Measurements from ENCODE around the gene ATP5PO. TPM values are rescaled to one million over a fixed set of nuclear protein-coding genes. Genes with fewer than 3 reads are reported as not detected.
"Not testable (repeated sequence)": the region's sequence is repeated elsewhere in the genome, so short reads cannot be mapped to it uniquely, and the experiment has no call there.

ATP5PO gene
- total RNA-seq, 2 experiments from 2014 or later, result 167 TPM

- no peaks in the 10 kb centered on the region for H3K36me3 Mint-ChIP-seq
- POLR2A ChIA-PET, result no interaction called here
- H3K4me1 Mint-ChIP-seq, result peaks cover 3% of the 10 kb centered on the region
- peaks cover 2% of the 10 kb centered on the region for H3K27me3 Mint-ChIP-seq
- H3K9me3 Mint-ChIP-seq, result no peaks in the 10 kb centered on the region
- H3K27ac Mint-ChIP-seq, result no peak overlapping the region
- ATAC-seq (ENCODE audit: low read depth), result no peak
- DNase-seq, result no peak
- H3K4me3 Mint-ChIP-seq, result no peak overlapping the region
These were observed 48.8 kb downstream of the ATP5PO start for GRCh38 chr21:33866826-33867225.

- H3K4me1 Mint-ChIP-seq, result peaks cover 3% of the 10 kb centered on the region
- no peaks in the 10 kb centered on the region for H3K36me3 Mint-ChIP-seq
- H3K27ac Mint-ChIP-seq, result no peak overlapping the region
- ATAC-seq (ENCODE audit: low read depth) (no peak), DNase-seq (no peak)
- H3K9me3 Mint-ChIP-seq, result no peaks in the 10 kb centered on the region
- no peak overlapping the region for H3K4me3 Mint-ChIP-seq
- POLR2A ChIA-PET, result no interaction called here
- peaks cover 2% of the 10 kb centered on the region for H3K27me3 Mint-ChIP-seq
These were observed 49.5 kb downstream of the ATP5PO start for GRCh38 chr21:33865996-33866575.

- DNase-seq, result no peak
- POLR2A ChIA-PET, result no interaction called here
- Mint-ChIP-seq H3K9me3 (no peaks in the 10 kb centered on the region), H3K4me3 (no peak overlapping the region), H3K27me3 (no peaks in the 10 kb centered on the region), H3K36me3 (no peaks in the 10 kb centered on the region), H3K27ac (no peak overlapping the region), H3K4me1 (peaks cover 3% of the 10 kb centered on the region)
- no peak for ATAC-seq (ENCODE audit: low read depth)
These were observed 50.4 kb downstream of the ATP5PO start for GRCh38 chr21:33865176-33865575.

GRCh38 chr21:33864150-33864549 lies 51.5 kb downstream of the ATP5PO start:
- Mint-ChIP-seq H3K27me3 (no peaks in the 10 kb centered on the region), H3K4me1 (peaks cover 3% of the 10 kb centered on the region), H3K4me3 (no peak overlapping the region), H3K36me3 (no peaks in the 10 kb centered on the region), H3K27ac (no peak overlapping the region), H3K9me3 (no peaks in the 10 kb centered on the region)
- POLR2A ChIA-PET, result interaction anchor here (0.5 kb wide), 1 partner anchor 250 kb away, joined by 4 read pairs; no protein-coding TSS in a partner anchor
- DNase-seq, result no peak
- ATAC-seq (ENCODE audit: low read depth), result no peak

DNA sequence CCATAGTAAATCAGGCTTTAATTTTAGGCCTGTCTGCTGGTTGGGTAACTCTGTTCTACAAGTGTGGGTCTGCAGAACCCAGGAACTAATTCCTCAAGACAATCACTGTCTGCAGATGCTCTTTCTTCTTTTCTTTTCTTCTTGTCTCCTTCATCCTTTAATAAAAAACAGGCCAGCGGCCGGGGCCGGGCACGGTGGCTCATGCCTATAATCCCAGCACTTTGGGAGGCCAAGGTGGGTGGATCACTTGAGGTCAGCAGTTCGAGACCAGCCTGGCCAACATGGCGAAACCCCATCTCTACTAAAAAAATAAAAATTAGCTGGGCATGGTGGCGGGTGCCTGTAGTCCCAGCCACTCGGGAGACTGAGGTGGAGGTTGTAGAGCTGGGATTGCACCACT lies 52.4 kb downstream of the ATP5PO start:
- ATAC-seq (ENCODE audit: low read depth); DNase-seq; POLR2A ChIA-PET; H3K36me3 Mint-ChIP-seq; H3K9me3 Mint-ChIP-seq; H3K4me3 Mint-ChIP-seq; H3K27ac Mint-ChIP-seq; H3K4me1 Mint-ChIP-seq; H3K27me3 Mint-ChIP-seq: not testable (repeated sequence)

DNA sequence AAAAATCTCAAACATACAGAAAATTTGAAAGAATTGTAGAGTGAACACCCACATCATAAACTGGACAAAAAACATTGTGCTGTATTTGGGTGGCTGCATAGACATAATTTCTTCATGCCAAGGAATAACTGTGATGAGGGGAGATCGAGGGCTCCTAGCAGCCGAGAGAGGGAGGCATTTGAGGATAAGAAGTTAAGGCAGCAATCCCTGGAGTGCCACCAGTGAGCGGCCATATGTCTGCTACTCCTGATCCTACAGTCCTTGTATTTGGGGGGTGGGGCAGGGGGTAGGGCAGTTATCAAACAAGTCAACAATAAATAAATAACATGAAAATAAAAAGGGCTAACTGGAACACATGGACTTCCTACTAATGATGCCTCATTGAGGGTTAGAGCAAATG lies 54.5 kb downstream of the ATP5PO start:
- DNase-seq, result no peak
- H3K27ac Mint-ChIP-seq, result no peak overlapping the region
- H3K4me3 Mint-ChIP-seq, result no peak overlapping the region
- POLR2A ChIA-PET, result no interaction called here
- H3K36me3 Mint-ChIP-seq, result no peaks in the 10 kb centered on the region
- no peak for ATAC-seq (ENCODE audit: low read depth)
- no peaks in the 10 kb centered on the region for H3K27me3 Mint-ChIP-seq
- no peaks in the 10 kb centered on the region for H3K4me1 Mint-ChIP-seq
- no peaks in the 10 kb centered on the region for H3K9me3 Mint-ChIP-seq

DNA sequence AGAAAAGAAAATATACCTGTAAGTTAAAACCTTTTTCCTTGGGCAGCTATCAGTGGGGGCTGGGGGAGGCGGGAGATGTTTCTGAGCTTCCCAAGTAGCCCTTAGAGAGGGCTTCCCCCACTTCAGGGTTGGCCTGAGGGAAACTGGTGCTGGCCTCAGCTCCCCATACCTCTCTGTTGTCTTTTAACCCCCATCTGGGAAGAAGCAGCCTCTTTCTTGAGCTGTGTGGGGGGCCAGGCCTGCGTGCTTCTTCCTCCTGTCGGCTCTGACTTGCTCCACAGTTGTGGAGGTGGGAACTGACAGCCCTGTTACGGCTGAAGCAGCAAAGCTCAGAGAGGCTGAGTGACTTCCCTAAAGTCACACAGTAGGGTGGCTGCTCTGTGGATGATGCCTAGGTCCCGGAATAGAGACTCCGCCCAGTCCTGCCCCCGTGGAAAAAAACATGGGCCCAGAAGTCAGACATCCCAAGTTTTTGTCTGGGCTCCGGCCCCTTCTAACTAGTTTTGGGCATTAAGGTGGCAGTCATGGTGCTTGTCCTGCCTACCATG lies 55.2 kb downstream of the ATP5PO start:
- POLR2A ChIA-PET, result no interaction called here
- Mint-ChIP-seq H3K9me3 (no peaks in the 10 kb centered on the region), H3K36me3 (no peaks in the 10 kb centered on the region), H3K4me1 (no peaks in the 10 kb centered on the region), H3K4me3 (no peak overlapping the region), H3K27me3 (no peaks in the 10 kb centered on the region), H3K27ac (no peak overlapping the region)
- ATAC-seq (ENCODE audit: low read depth) (no peak), DNase-seq (no peak)

DNA sequence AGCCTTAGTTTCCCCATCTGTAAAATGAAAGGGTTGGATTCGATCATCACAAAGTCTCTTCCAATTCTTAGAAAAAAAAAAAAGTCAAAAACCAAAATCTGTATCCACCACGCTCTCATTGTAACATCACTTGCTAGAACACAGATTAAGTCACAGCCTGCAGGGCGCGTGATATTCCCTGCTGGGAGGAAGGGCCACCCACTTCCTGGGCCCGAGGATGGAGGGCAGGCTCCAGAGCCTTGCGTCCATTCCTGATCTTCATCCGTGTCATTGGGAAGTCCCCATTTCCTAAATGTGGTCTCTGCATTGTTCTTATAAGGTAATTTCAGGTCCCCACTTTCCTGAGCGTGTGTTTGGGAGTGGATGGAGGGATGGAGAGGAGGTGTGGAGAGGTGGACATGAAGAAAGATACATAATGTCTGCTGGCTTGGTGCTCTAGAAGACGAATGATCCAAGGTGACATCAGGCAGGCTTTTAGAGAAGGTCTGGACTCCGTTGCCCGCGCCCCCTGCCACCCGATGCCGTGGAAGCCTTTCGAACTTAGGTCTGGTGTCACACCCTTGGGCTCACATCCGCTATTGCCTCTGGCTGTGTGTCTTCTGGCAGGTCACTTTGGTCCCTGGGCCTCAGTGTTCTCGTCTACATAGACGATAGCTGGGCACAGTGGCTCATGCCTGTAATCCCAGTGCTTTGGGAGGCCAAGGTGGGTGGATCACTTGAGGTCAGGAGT lies 56.1 kb downstream of the ATP5PO start:
- Mint-ChIP-seq H3K9me3 (no peaks in the 10 kb centered on the region), H3K4me1 (no peaks in the 10 kb centered on the region), H3K4me3 (no peak overlapping the region), H3K27ac (no peak overlapping the region), H3K36me3 (no peaks in the 10 kb centered on the region), H3K27me3 (no peaks in the 10 kb centered on the region)
- no peak for ATAC-seq (ENCODE audit: low read depth)
- POLR2A ChIA-PET, result no interaction called here
- DNase-seq, result no peak

DNA sequence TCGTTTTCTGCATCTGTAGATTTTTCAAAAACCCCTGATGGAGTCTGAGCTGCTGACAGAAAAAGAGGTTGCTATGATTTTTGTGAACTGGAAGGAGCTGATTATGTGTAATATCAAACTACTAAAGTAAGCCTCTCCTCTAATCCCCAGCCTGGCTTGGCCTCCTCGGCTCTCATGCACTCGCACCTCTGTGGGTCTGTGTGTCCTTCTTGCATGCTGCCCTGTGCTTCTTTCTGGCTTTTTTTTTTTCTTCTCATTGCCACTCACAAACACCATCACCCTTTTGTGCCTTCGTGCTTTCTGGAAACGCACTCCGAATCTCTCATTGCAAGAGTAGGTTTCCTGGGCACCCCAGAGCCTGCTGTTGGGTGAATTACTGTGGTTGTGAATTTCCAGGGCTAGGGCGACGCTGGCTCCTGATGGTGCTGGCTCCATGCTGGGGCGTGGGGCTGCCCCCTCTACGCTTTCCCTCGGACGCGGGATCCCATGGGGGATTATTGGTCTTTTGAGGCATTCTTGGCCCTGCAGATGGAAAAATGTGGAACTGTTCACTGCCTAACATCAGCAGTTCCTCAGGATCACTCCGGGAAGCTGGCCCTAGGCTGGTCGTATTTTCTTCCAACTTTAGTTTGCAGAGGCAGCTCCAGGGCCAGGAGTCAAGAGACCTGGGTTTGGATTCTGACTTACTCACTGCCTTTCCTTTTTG lies 56.8 kb downstream of the ATP5PO start:
- Mint-ChIP-seq H3K27me3 (no peaks in the 10 kb centered on the region), H3K27ac (no peak overlapping the region), H3K4me3 (no peak overlapping the region), H3K36me3 (no peaks in the 10 kb centered on the region), H3K4me1 (no peaks in the 10 kb centered on the region), H3K9me3 (no peaks in the 10 kb centered on the region)
- ATAC-seq (ENCODE audit: low read depth), result no peak
- no peak for DNase-seq
- POLR2A ChIA-PET, result no interaction called here

GRCh38 chr21:33857846-33858666 lies 57.5 kb downstream of the ATP5PO start:
- Mint-ChIP-seq H3K9me3 (no peaks in the 10 kb centered on the region), H3K27ac (no peak overlapping the region), H3K4me3 (no peak overlapping the region), H3K4me1 (no peaks in the 10 kb centered on the region), H3K36me3 (no peaks in the 10 kb centered on the region), H3K27me3 (no peaks in the 10 kb centered on the region)
- no peak for ATAC-seq (ENCODE audit: low read depth)
- POLR2A ChIA-PET, result no interaction called here
- DNase-seq, result no peak

DNA sequence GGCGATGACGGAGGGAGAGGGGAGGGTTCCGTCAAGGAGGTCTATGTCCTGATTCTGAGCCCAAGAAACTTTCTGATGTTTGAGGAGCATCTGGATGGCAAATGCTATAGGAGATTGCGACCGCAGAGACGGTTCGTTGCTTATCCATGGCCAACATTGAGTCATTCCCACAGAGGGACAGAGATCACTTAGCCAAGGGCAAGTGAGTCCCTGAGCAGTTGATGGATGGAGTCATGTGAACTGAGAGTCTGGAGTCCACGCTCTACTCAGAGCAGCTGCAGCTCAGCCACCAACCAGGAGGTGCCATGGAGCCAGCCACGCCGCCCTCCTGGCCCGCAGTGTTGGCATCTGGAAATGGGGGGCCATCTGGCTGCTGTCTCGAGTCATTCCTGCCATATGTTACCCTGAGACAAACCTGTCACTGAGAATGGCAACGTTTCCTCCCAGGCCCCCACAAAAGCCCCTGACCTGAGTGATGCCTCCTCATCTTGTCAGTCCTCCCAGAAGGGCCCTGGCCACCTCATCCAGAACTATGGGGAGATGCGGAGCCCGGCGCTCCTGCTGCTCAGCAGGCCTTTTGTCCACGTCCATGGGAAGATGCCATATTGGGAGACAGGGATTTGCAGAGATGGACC lies 58.6 kb downstream of the ATP5PO start:
- ATAC-seq (ENCODE audit: low read depth) (no peak), DNase-seq (no peak)
- Mint-ChIP-seq H3K4me3 (no peak overlapping the region), H3K9me3 (no peaks in the 10 kb centered on the region), H3K27me3 (no peaks in the 10 kb centered on the region), H3K27ac (no peak overlapping the region), H3K4me1 (no peaks in the 10 kb centered on the region), H3K36me3 (no peaks in the 10 kb centered on the region)
- POLR2A ChIA-PET, result no interaction called here

- no peak overlapping the region for H3K27ac Mint-ChIP-seq
- no peaks in the 10 kb centered on the region for H3K36me3 Mint-ChIP-seq
- no peak for ATAC-seq (ENCODE audit: low read depth)
- no peaks in the 10 kb centered on the region for H3K27me3 Mint-ChIP-seq
- no peaks in the 10 kb centered on the region for H3K9me3 Mint-ChIP-seq
- H3K4me3 Mint-ChIP-seq, result no peak overlapping the region
- H3K4me1 Mint-ChIP-seq, result no peaks in the 10 kb centered on the region
- POLR2A ChIA-PET, result no interaction called here
- DNase-seq, result no peak
These were observed 60.4 kb downstream of the ATP5PO start for GRCh38 chr21:33855190-33855589.

DNA sequence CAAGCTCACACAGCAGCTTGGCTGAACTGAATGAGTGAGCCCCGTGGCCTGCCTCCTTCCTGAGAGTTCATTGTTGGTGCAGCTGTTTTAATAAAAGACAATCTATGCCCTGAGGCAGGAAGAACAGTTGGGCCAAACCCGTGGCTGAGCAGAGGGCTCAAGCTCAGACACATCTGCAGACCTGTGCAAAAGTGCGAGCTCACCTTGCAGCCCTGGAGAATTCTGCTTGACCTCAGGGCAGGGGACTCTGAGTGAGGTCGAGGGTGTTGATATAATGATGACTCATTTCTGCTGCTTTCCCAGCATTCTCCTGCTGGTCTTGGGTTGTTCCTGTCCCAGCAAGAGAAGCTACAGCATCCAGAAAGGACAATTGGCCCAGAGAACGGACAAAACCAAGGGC lies 61.0 kb downstream of the ATP5PO start:
- POLR2A ChIA-PET, result no interaction called here
- Mint-ChIP-seq H3K27me3 (no peaks in the 10 kb centered on the region), H3K4me1 (no peaks in the 10 kb centered on the region), H3K9me3 (no peaks in the 10 kb centered on the region), H3K27ac (no peak overlapping the region), H3K4me3 (no peak overlapping the region), H3K36me3 (no peaks in the 10 kb centered on the region)
- no peak for DNase-seq
- ATAC-seq (ENCODE audit: low read depth), result no peak
